Measurements from ENCODE around the gene SCN2A. TPM values are rescaled to one million over a fixed set of nuclear protein-coding genes. Genes with fewer than 3 reads are reported as not detected.

Gene SCN2A
- polyA plus RNA-seq (2012; ENCODE audit: missing spikeins), result not detected

DNA sequence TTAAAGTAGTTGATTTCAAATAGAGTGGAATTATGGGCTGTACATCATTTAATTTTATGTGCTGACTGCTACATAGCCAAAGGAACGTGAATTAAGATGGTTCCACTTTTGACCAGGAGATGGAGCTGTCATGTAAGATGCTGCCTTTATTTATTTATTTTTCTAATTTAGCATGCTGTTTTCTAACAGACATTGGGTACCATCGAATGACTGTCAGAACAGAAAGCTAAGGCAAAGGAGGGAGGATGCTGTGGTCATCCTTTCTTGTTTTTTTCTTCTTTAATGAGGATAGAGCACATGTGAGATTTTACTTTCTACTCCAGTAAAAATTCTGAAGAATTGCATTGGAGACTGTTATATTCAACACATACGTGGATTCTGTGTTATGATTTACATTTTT, at the start of gene SCN2A:
TSS of gene SCN2A (plus strand) at position 185 of the 400 bp plus-strand sequence. CDS start 56,410 bp downstream, outside the sequence.
- TF ChIP-seq TAF1 (IDR thresholded peaks at IDR 0.05; ENCODE audit: borderline replicate concordance, low read depth, low read length), result no peak
- TF ChIP-seq POLR2A (IDR thresholded peaks at IDR 0.05; ENCODE audit: low read depth, low read length), result no peak
- TF ChIP-seq POLR2AphosphoS5 (IDR thresholded peaks at IDR 0.05; ENCODE audit: low read depth, low read length), result no peak
- FAIRE-seq (no peak), DNase-seq (ENCODE audit: insufficient read length) (no peak)

DNA sequence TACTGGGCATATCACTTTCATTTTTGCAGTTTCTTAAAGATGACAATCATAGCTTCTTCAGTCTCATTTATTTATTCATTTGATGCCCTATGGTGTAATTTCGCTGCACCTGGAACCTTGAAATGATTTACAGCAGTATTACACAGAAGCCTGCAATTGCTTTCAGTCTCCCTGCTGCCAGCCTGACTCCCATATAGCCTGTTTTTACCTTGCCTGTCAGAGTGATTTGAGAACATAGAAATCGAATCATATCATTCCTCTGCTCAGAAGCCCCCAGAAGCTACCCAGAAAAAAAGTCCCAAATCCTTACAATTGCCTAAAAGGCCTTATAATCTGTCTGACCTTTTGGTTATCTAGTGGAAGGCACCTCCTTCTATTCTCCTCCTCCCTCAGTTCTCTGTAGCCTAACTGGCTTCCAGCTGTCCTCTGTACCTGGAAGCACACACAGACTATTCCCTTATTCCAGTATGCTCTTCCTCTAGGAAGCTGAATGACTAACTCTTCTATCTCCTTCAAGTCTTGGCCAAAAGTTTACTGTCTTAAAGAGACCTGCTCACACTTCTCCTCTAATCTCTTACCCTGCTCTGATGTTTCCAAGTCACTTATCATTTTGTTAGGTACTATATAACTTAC, 48.0 kb upstream of the SCN2A start:
- TF ChIP-seq POLR2AphosphoS5 (IDR thresholded peaks at IDR 0.05; ENCODE audit: low read depth, low read length), result no peak
- no peak for TF ChIP-seq POLR2A (IDR thresholded peaks at IDR 0.05; ENCODE audit: low read depth, low read length)
- no peak for TF ChIP-seq TAF1 (IDR thresholded peaks at IDR 0.05; ENCODE audit: borderline replicate concordance, low read depth, low read length)
- no peak for FAIRE-seq
- DNase-seq (ENCODE audit: insufficient read length), result no peak

DNA sequence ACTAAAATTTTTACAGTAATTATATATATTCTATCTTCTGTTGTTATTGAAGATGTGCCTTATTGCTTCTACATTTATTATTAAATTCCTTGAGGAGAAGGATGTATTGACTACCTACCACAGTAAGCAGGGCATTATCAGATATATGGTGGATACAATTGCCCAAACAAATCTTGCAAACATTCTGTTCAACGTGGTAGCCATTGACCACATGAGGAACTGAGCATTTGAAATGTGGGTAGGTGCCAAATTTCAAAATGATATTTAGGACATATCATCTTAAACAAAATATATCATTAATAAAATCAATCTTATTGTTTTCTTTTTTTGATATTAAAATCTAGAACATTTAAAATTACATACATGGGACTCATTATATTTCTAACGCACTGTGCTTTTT, 46.5 kb upstream of the SCN2A start:
- no peak for FAIRE-seq
- TF ChIP-seq POLR2A (IDR thresholded peaks at IDR 0.05; ENCODE audit: low read depth, low read length) (no peak), TAF1 (IDR thresholded peaks at IDR 0.05; ENCODE audit: borderline replicate concordance, low read depth, low read length) (no peak), POLR2AphosphoS5 (IDR thresholded peaks at IDR 0.05; ENCODE audit: low read depth, low read length) (no peak)
- DNase-seq (ENCODE audit: insufficient read length), result no peak

DNA sequence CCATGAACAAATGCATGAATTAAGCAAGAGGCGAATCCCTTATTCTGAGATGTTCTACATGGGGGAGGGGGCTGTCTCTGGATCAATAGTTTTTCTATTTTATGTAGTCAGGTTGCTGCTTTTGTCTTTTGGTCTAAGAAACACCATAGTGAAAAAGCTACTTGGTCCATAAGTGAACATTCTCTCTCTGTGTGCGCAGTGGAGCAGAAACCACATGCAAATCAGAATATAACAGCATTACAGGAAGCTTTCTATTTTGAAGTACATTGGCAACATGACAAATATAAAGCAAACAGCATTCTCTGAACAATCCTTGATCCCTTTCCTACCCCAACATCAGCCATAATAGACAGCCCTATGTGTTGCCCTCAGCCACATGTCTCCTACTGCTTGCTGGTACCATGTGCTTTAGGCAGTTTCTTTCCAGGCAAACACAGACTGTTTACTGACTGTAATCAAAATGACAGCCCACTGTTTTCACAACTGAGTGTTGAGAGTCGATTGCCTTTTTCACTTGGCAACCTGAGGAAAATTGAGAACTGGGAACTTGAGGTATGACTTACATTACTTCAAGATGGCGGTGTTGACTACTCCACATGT, 45.9 kb upstream of the SCN2A start:
- FAIRE-seq (peak; percentile 83), DNase-seq (ENCODE audit: insufficient read length) (no peak)
- TF ChIP-seq POLR2AphosphoS5 (IDR thresholded peaks at IDR 0.05; ENCODE audit: low read depth, low read length), result no peak
- TF ChIP-seq TAF1 (IDR thresholded peaks at IDR 0.05; ENCODE audit: borderline replicate concordance, low read depth, low read length), result no peak
- no peak for TF ChIP-seq POLR2A (IDR thresholded peaks at IDR 0.05; ENCODE audit: low read depth, low read length)

DNA sequence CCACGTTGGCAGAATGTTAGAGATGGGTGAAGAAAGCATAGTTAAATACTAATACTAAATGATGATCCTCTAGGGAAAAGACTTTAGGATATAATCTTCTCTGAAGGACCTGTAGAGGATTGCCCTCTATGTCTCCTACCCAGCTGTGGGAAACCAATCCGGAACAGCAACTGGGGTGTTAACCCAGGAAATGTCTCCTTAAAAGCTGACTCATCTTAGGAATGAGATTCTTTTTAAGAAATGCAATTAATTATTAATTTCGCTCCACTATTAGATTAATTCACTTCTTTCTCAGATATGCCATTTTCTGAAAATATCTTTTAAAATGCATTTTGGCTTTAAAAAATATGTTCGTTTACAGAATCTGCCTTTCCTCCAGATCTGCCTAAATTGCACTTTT, 42.8 kb upstream of the SCN2A start:
- TF ChIP-seq TAF1 (IDR thresholded peaks at IDR 0.05; ENCODE audit: borderline replicate concordance, low read depth, low read length) (no peak), POLR2A (IDR thresholded peaks at IDR 0.05; ENCODE audit: low read depth, low read length) (no peak), POLR2AphosphoS5 (IDR thresholded peaks at IDR 0.05; ENCODE audit: low read depth, low read length) (no peak)
- DNase-seq (ENCODE audit: insufficient read length), result no peak
- FAIRE-seq, result no peak

DNA sequence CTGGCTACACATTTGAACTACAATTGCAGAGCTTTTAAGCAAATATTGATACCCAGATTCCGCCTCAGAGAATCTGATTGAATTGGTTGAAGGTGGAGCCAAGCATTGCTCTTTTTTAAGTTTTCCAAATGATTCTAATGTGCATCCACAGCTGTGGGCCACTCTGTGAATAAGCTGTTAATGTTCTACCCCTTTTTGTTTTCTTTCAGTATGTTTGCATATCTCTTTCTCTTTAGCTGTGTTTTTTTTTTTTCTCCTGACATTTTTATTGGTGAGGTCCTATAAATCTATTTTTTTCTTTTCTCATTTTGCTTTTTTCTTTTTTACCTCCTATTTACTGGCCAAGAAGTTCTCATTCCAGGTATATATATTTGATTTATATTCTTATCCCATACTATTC, 41.9 kb upstream of the SCN2A start:
- FAIRE-seq (no peak), DNase-seq (ENCODE audit: insufficient read length) (no peak)
- TF ChIP-seq POLR2AphosphoS5 (IDR thresholded peaks at IDR 0.05; ENCODE audit: low read depth, low read length) (no peak), POLR2A (IDR thresholded peaks at IDR 0.05; ENCODE audit: low read depth, low read length) (no peak), TAF1 (IDR thresholded peaks at IDR 0.05; ENCODE audit: borderline replicate concordance, low read depth, low read length) (no peak)

DNA sequence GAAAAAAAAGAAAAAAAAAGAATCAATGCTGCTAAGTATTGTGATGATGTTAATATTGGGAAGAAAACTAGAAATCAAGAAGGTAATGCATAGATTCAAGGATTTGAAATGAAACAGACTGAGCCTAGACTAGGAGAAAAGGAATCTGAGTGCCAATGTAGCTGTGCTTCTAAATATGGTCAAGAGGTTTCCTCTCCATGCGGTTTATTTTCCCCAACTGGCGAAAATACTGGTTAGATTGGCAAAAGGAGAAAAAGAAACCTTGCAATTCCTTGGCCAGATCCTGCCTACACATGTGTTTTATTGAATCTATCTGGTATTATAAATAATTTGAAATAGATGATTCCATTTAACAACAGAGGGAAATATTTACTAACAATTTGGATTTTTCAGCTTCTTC, 41.0 kb upstream of the SCN2A start:
- DNase-seq (ENCODE audit: insufficient read length) (no peak), FAIRE-seq (no peak)
- no peak for TF ChIP-seq TAF1 (IDR thresholded peaks at IDR 0.05; ENCODE audit: borderline replicate concordance, low read depth, low read length)
- no peak for TF ChIP-seq POLR2AphosphoS5 (IDR thresholded peaks at IDR 0.05; ENCODE audit: low read depth, low read length)
- TF ChIP-seq POLR2A (IDR thresholded peaks at IDR 0.05; ENCODE audit: low read depth, low read length), result no peak

DNA sequence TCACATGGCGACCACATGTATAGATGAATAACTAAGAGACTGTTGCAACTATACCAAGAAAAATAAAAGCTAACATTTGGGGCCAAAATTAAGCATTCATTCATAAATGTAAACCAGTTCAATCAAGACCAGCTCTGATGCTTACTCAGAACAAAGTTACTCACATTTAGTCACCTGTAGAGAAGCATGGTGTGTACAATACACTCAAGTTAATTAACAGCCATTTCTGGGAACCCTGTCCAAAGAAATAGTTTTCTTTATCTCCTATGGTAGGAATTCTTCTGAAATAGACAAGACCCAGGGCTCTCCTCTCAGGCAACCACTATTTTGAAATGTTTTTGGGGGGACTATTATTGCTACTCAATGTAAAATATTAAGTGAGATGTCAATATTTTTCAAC, 37.0 kb upstream of the SCN2A start:
- peak; percentile 5 for FAIRE-seq
- no peak for TF ChIP-seq POLR2A (IDR thresholded peaks at IDR 0.05; ENCODE audit: low read depth, low read length)
- TF ChIP-seq POLR2AphosphoS5 (IDR thresholded peaks at IDR 0.05; ENCODE audit: low read depth, low read length), result no peak
- no peak for TF ChIP-seq TAF1 (IDR thresholded peaks at IDR 0.05; ENCODE audit: borderline replicate concordance, low read depth, low read length)

DNA sequence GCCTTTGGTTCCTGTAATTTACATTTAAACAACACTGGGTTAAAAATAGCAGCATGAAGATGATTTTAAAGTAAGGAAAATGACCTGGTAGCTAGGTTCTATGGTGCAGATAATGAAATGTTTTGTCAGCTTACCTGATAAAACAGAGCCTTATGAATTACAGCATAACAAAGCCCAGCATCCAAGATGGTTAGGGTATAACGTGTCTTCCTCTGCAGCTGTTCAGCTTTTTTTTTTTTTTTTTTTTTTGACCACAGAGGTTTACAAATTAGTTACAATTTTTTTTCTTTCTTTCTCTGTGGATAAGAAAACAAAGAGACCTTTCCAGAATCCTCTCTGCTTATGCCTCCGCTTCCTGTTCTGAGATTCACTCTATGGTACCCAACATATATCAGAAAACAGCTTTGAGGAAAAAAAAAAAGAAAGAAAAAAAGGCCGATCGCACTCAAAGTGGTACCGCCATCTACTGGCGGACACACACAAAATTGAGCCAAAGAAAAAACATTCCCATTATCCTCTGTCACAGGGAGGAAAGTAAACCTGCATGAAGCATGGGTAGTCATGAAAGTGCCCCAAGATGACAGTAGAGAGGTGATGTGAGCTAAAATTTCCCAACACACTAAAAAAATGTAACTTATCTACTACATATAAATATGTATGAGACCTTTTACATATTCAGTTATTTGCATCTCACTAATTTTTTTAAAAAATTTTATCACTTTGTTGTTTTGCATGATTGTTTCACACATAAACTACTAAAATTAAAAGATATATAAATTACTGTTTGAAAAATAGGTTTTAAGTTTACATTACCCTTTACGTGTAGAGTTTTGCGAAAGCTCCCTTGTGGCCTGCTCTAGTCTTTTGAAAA, 35.3 kb upstream of the SCN2A start, which contains the start of gene SCN3A:
TSS of gene SCN3A (minus strand) at position 362 of the 871 bp plus-strand sequence. CDS start 27,656 bp downstream, outside the sequence.
- no peak for TF ChIP-seq POLR2A (IDR thresholded peaks at IDR 0.05; ENCODE audit: low read depth, low read length)
- TF ChIP-seq POLR2AphosphoS5 (IDR thresholded peaks at IDR 0.05; ENCODE audit: low read depth, low read length), result no peak
- no peak for TF ChIP-seq TAF1 (IDR thresholded peaks at IDR 0.05; ENCODE audit: borderline replicate concordance, low read depth, low read length)
- DNase-seq (ENCODE audit: insufficient read length) (no peak), FAIRE-seq (peak; percentile 75)

More for the DNA sequence above, 37.0 kb upstream of the SCN2A start:
- no peak for DNase-seq (ENCODE audit: insufficient read length)

DNA sequence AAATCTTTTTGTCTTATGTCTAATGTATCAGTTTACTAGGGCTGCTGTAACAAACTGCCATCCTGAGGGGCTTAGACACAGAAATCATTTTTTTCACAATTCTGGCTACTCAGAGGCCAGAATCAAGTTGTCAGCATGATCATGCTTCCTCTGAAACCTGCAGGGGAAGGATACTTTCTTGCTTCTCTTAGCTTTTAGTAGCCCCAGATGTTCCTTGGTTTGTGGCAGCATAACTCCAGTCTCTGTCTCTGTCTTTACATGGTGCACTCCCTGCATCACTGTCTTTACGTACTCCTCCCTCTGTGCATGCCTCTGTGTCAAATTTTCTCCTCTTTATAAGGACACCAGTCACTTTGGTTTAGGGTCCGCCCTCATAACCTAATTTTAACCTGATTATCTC, 33.3 kb upstream of the SCN2A start:
- TF ChIP-seq POLR2A (IDR thresholded peaks at IDR 0.05; ENCODE audit: low read depth, low read length), result no peak
- TF ChIP-seq TAF1 (IDR thresholded peaks at IDR 0.05; ENCODE audit: borderline replicate concordance, low read depth, low read length), result no peak
- TF ChIP-seq POLR2AphosphoS5 (IDR thresholded peaks at IDR 0.05; ENCODE audit: low read depth, low read length), result no peak
- FAIRE-seq (no peak), DNase-seq (ENCODE audit: insufficient read length) (no peak)

DNA sequence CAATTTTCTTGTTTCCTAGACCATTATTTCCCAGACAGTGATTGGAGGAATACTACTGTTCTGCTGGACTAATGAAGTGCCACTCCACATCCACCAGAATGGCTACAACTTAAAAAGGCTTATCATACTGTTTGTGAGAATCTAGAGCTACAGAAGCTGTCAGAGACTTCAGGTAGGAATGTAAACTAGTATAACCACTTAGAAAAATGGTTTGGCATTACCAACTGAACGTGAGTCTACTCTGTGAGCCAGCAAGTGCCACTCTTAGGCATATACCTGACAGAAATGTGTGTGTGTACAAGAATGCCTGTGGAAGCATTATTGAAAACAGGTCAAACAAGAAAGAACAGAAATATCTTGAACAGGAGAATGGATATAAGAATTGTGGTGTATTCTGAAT, 31.1 kb upstream of the SCN2A start:
- FAIRE-seq (no peak), DNase-seq (ENCODE audit: insufficient read length) (no peak)
- TF ChIP-seq POLR2A (IDR thresholded peaks at IDR 0.05; ENCODE audit: low read depth, low read length) (no peak), TAF1 (IDR thresholded peaks at IDR 0.05; ENCODE audit: borderline replicate concordance, low read depth, low read length) (no peak), POLR2AphosphoS5 (IDR thresholded peaks at IDR 0.05; ENCODE audit: low read depth, low read length) (no peak)

All from GM12892 (cell line).